Mesendoderm (in vitro differentiated cells): ENCODE results near the gene SOX9.
"Not testable (repeated sequence)": the region's sequence is repeated elsewhere in the genome, so short reads cannot be mapped to it uniquely, and the experiment has no call there.

Source experiments
- DNase-seq: peaks from one replicate; pipeline ENCODE4 v3.0.0; 2013
- H2AK5ac ChIP-seq: 2 replicates; pipeline ENCODE4 v1.6.1; 2013; ENCODE audit warnings: low read length, inconsistent platforms
- H2BK120ac ChIP-seq: 2 replicates; pipeline ENCODE4 v1.6.1; 2013; ENCODE audit warnings: low read depth, mild to moderate bottlenecking, low read length, moderate library complexity, mixed read lengths
- H2BK15ac ChIP-seq: replicated peaks from 2 replicates; pipeline ENCODE4 v1.6.1; 2013; ENCODE audit warnings: low read depth, mild to moderate bottlenecking, moderate library complexity
- H2BK5ac ChIP-seq: 2 replicates; pipeline ENCODE4 v1.6.1; 2013; ENCODE audit warnings: low read length, inconsistent platforms
- H3K18ac ChIP-seq: 2 replicates; pipeline ENCODE4 v1.6.1; 2013; ENCODE audit warnings: mild to moderate bottlenecking, low read length, mixed read lengths
- H3K23ac ChIP-seq: one replicate; pipeline ENCODE4 v1.6.1; 2013; ENCODE audit warnings: low read length
- H3K27ac ChIP-seq: 2 replicates; pipeline ENCODE4 v1.5.1; 2013; ENCODE audit warnings: low read depth, mild to moderate bottlenecking, inconsistent platforms, low read length, moderate library complexity
- H3K27me3 ChIP-seq: 2 replicates; pipeline ENCODE4 v1.6.1; 2013; ENCODE audit warnings: low read length, control low read depth, mild to moderate bottlenecking, inconsistent platforms; ENCODE audit not compliant: insufficient read depth, poor library complexity
- H3K36me3 ChIP-seq: 2 replicates; pipeline ENCODE4 v1.6.1; 2013; ENCODE audit warnings: low read length, inconsistent platforms; ENCODE audit not compliant: control insufficient read depth, insufficient read depth
- H3K4ac ChIP-seq: one replicate; pipeline ENCODE4 v1.6.1; 2013; ENCODE audit warnings: low read depth, mild to moderate bottlenecking, low read length, moderate library complexity
- H3K4me1 ChIP-seq: 2 replicates; pipeline ENCODE4 v1.6.1; 2013; ENCODE audit warnings: low read depth, low read length, inconsistent platforms; ENCODE audit not compliant: control insufficient read depth
- H3K4me2 ChIP-seq: 2 replicates; pipeline ENCODE4 v1.6.1; 2013; ENCODE audit warnings: low read length
- H3K4me3 ChIP-seq: 2 replicates; pipeline ENCODE4 v1.5.1; 2013; ENCODE audit warnings: mild to moderate bottlenecking, low read length
- H3K56ac ChIP-seq: one replicate; pipeline ENCODE4 v1.6.1; 2013; ENCODE audit warnings: low read length
- H3K79me1 ChIP-seq: 2 replicates; pipeline ENCODE4 v1.6.1; 2013; ENCODE audit warnings: low read length, inconsistent platforms
- H3K79me2 ChIP-seq: 2 replicates; pipeline ENCODE4 v1.6.1; 2013; ENCODE audit warnings: mild to moderate bottlenecking, low read length; ENCODE audit not compliant: control insufficient read depth, insufficient read depth
- H3K9ac ChIP-seq: 2 replicates; pipeline ENCODE4 v1.6.1; 2013; ENCODE audit warnings: low read length, inconsistent platforms
- H4K5ac ChIP-seq: one replicate; pipeline ENCODE4 v1.6.1; 2013; ENCODE audit warnings: low read length
- H4K8ac ChIP-seq: one replicate; pipeline ENCODE4 v1.6.1; 2013; ENCODE audit warnings: low read depth, mild to moderate bottlenecking, control low read depth, low read length, moderate library complexity
- WGBS: extraction: QIAGEN DNeasy Blood & Tissue Kit; methylation state at CpG from one replicate; pipeline ENCODE4 v1.1.7; 2013; ENCODE audit warnings: low lambda C conversion rate, missing lambda C conversion rate; ENCODE audit not compliant: insufficient coverage; ENCODE audit errors: extremely low coverage; 5-methylcytosine and 5-hydroxymethylcytosine counted together

Gene SOX9

DNA sequence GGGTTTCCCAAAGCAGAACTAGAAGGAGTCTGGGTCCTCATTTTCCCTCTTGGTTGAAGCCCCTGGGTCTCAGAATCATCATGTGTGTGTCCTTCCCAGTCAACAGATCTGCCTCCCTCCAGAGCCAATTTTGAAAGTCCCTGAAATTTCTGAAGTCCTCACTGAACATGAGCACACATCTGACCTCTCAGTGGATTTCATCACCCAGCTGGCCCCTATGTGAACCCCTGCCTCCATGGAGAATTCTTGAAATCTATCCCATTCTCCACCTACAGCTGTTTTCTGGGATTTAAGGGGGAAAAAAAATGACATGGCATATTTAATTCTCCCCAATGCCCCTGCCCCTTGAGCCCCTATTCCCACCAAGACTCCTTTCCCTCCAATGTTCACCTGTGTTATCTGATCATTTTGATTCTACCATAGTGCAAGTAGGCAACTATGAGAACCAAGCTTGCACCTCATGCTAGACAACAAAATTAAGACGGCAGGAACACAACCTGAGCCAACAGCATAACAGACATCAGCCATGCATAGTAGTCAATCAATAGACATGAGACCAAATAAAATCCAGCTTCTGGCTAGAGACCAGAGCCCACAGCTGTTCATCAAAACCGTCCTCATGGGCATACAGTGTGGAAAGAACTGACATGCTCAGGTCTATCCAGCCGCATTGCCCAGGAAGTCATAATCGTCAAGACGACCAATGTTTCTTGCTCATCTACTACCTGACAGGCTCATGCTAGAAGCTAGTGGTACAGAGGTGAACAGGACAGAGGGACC is 14.9 kb downstream of the SOX9 start:
- Histone ChIP-seq H3K4me2 (no peak overlapping the region), H3K4ac (no peak overlapping the region), H2BK15ac (no peak overlapping the region), H3K4me1 (no peaks in the 10 kb centered on the region), H3K23ac (no peak overlapping the region), H2BK5ac (no peak overlapping the region), H3K36me3 (no peaks in the 10 kb centered on the region), H3K4me3 (no peak overlapping the region), H3K56ac (no peak overlapping the region), H2AK5ac (no peak overlapping the region), H3K79me1 (no peaks in the 10 kb centered on the region), H2BK120ac (no peak overlapping the region), H3K27me3 (no peaks in the 10 kb centered on the region), H3K18ac (no peak overlapping the region), H4K5ac (no peak overlapping the region), H3K9ac (no peak overlapping the region), H4K8ac (no peak overlapping the region), H3K27ac (no peak overlapping the region), H3K79me2 (no peaks in the 10 kb centered on the region)
- WGBS, result no CpG with 5 or more reads among the region's 5 CpGs
- no peak for DNase-seq

DNA sequence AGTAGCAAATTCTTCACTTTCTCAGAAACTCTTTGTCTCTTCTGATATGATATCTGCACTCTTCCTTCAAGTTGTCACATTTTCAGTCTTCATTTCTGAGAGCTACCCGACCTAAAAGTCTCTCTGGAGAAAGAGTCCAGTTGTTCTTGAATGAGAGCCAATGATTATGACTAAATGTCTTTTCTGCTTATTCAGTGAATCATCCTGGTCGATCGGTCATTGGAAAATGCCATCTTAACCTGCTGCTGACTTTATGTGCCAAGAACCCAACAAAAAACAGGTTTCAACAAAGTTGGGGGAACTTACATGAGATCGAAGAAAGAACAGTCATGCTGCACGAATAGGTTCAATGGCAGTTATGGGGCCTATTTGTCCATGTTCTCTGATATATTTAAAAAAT is 15.9 kb downstream of the SOX9 start:
- no peak overlapping the region for H3K18ac ChIP-seq
- H3K27ac ChIP-seq, result no peak overlapping the region
- no peaks in the 10 kb centered on the region for H3K36me3 ChIP-seq
- no peak overlapping the region for H3K4me3 ChIP-seq
- H3K4me2 ChIP-seq, result no peak overlapping the region
- no peak overlapping the region for H3K23ac ChIP-seq
- H3K4ac ChIP-seq, result no peak overlapping the region
- H3K79me2 ChIP-seq, result no peaks in the 10 kb centered on the region
- H2BK5ac ChIP-seq, result no peak overlapping the region
- no peak overlapping the region for H2AK5ac ChIP-seq
- no peaks in the 10 kb centered on the region for H3K4me1 ChIP-seq
- H3K56ac ChIP-seq, result no peak overlapping the region
- no CpG with 5 or more reads among the region's 5 CpGs for WGBS
- no peak overlapping the region for H4K5ac ChIP-seq
- no peak overlapping the region for H2BK15ac ChIP-seq
- no peak overlapping the region for H3K9ac ChIP-seq
- DNase-seq, result no peak
- no peak overlapping the region for H2BK120ac ChIP-seq
- no peaks in the 10 kb centered on the region for H3K27me3 ChIP-seq
- no peak overlapping the region for H4K8ac ChIP-seq
- H3K79me1 ChIP-seq, result no peaks in the 10 kb centered on the region

DNA sequence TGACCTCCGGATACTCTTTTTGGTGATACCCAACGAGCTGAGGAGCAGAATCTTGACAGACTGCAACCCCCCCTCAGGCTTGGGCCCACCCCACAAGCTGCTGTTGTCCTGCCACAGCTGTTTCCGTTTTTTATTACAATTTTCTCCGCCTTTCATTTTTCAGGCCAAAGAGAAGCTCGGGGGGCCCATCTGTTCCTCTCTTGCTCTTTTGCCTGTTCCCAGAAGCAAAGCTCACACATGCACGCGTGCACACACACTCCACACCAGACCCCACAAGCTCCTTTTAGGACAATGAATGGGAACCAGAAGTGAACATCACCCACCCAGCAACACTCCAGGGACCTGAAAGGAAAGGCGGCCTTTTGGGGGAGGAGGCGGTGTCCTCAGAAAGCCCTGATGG is 16.3 kb downstream of the SOX9 start:
- no peaks in the 10 kb centered on the region for H3K4me1 ChIP-seq
- H2BK15ac ChIP-seq, result no peak overlapping the region
- WGBS, result no CpG with 5 or more reads among the region's 9 CpGs
- H3K27ac ChIP-seq, result no peak overlapping the region
- no peak overlapping the region for H3K4ac ChIP-seq
- H3K79me1 ChIP-seq, result no peaks in the 10 kb centered on the region
- no peaks in the 10 kb centered on the region for H3K79me2 ChIP-seq
- H3K27me3 ChIP-seq, result no peaks in the 10 kb centered on the region
- no peak for DNase-seq
- H3K56ac ChIP-seq, result no peak overlapping the region
- H3K4me2 ChIP-seq, result no peak overlapping the region
- H2BK5ac ChIP-seq, result no peak overlapping the region
- no peak overlapping the region for H3K18ac ChIP-seq
- no peak overlapping the region for H3K4me3 ChIP-seq
- no peak overlapping the region for H3K23ac ChIP-seq
- no peak overlapping the region for H4K5ac ChIP-seq
- no peaks in the 10 kb centered on the region for H3K36me3 ChIP-seq
- no peak overlapping the region for H2BK120ac ChIP-seq
- H2AK5ac ChIP-seq, result no peak overlapping the region
- H4K8ac ChIP-seq, result no peak overlapping the region
- H3K9ac ChIP-seq, result no peak overlapping the region

DNA sequence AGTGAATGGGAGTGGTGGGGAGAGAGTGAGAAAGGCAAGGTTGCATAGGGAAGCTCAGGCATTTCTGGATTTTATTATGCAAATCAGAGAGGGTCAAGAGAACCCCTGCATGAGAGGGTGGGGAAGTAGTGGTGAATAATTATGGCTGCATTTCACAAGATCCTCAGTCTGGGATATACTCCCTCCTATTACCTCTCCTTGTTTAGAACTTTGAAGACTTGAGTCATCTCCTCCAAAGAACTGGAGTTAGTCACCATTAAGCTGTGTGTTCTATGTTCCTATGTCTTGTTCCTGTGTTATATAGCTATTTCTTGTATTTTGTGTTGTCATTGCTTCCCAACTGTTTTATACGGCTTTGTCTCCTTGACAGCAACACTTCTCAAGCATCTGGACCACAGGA is 18.4 kb downstream of the SOX9 start:
- H4K5ac ChIP-seq, result no peak overlapping the region
- no peaks in the 10 kb centered on the region for H3K4me1 ChIP-seq
- no peak overlapping the region for H3K27ac ChIP-seq
- no peak overlapping the region for H4K8ac ChIP-seq
- H3K36me3 ChIP-seq, result no peaks in the 10 kb centered on the region
- DNase-seq, result no peak
- no peak overlapping the region for H2BK120ac ChIP-seq
- no peak overlapping the region for H2AK5ac ChIP-seq
- H3K23ac ChIP-seq, result no peak overlapping the region
- WGBS, result no CpG with 5 or more reads among the region's 1 CpG
- H3K9ac ChIP-seq, result no peak overlapping the region
- H2BK15ac ChIP-seq, result no peak overlapping the region
- H3K4ac ChIP-seq, result no peak overlapping the region
- no peak overlapping the region for H2BK5ac ChIP-seq
- H3K4me2 ChIP-seq, result no peak overlapping the region
- H3K56ac ChIP-seq, result no peak overlapping the region
- H3K4me3 ChIP-seq, result no peak overlapping the region
- H3K27me3 ChIP-seq, result no peaks in the 10 kb centered on the region
- no peaks in the 10 kb centered on the region for H3K79me1 ChIP-seq
- H3K79me2 ChIP-seq, result no peaks in the 10 kb centered on the region
- no peak overlapping the region for H3K18ac ChIP-seq

DNA sequence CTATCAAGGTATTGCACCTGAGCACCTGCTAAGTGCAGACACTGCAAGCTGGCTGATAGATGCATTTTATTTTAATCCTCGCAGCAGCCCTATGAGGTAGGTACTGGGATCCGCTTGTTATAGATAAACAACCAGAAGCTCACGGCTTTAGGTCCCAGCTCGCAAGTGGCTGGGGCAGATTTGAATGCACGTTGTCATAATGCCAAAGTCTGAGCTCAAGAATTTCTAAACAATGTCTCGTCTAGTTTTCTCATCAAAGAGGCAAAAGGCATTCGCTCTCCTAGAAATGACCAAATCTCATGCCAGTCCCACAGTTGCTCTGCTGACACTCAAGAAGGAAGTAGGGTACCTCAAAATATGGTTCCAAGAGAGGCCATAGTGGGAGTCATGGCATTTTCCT is 20.5 kb downstream of the SOX9 start:
- no peak for DNase-seq
- Histone ChIP-seq H3K4me3 (no peak overlapping the region), H2BK5ac (no peak overlapping the region), H3K23ac (no peak overlapping the region), H3K18ac (no peak overlapping the region), H3K4me2 (no peak overlapping the region), H2AK5ac (no peak overlapping the region), H3K9ac (no peak overlapping the region), H3K56ac (no peak overlapping the region), H3K4me1 (no peaks in the 10 kb centered on the region), H4K5ac (no peak overlapping the region), H2BK120ac (no peak overlapping the region), H4K8ac (no peak overlapping the region), H3K27ac (no peak overlapping the region), H3K27me3 (no peaks in the 10 kb centered on the region), H3K4ac (no peak overlapping the region), H3K79me2 (no peaks in the 10 kb centered on the region), H2BK15ac (no peak overlapping the region), H3K36me3 (no peaks in the 10 kb centered on the region), H3K79me1 (no peaks in the 10 kb centered on the region)
- WGBS, result no CpG with 5 or more reads among the region's 7 CpGs

DNA sequence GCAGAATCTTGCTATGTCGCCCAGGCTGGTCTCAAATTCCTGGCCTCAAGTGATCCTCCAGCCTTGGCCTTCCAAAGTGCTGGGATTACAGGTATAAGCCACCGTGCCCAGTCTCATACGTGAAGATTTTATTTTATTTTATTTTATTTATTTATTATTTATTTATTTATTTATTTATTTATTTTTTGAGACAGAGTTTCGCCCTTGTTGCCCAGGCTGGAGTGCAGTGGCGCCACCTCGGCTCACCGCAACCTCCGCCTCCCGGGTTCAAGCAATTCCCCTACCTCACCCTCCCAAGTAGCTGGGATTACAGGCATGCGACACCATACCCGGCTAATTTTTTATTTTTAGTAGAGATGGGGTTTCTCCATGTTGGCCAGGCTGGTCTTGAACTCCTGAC is 21.3 kb downstream of the SOX9 start:
- not testable (repeated sequence) for H3K23ac ChIP-seq, H2AK5ac ChIP-seq, H2BK120ac ChIP-seq, H3K4me2 ChIP-seq, H3K4ac ChIP-seq, H3K4me3 ChIP-seq, H3K79me1 ChIP-seq, H3K4me1 ChIP-seq, H3K56ac ChIP-seq, DNase-seq, H3K9ac ChIP-seq, H3K79me2 ChIP-seq, H3K27me3 ChIP-seq, H2BK15ac ChIP-seq, H4K5ac ChIP-seq, H3K18ac ChIP-seq, H2BK5ac ChIP-seq, H3K27ac ChIP-seq, H3K36me3 ChIP-seq, H4K8ac ChIP-seq
- WGBS, result no CpG with 5 or more reads among the region's 11 CpGs
